ENCODE measurements around the gene ASTL. TPM values are rescaled to one million over a fixed set of nuclear protein-coding genes. Genes with fewer than 3 reads are reported as not detected.
"Not testable (repeated sequence)": the region's sequence is repeated elsewhere in the genome, so short reads cannot be mapped to it uniquely, and the experiment has no call there.

ASTL gene
- total RNA-seq, 1 donor from 2014 or later = 2.4 TPM

GRCh38 chr2:96093528-96093927 is 44.8 kb downstream of the ASTL start:
- intact Hi-C loops (cut with micrococcal nuclease) = no loop called here
- Mint-ChIP-seq H3K4me1 (no peaks in the 10 kb centered on the region), H3K9me3 (no peaks in the 10 kb centered on the region), H3K4me3 (no peak overlapping the region), H3K36me3 (ENCODE audit: low read depth) (no peaks in the 10 kb centered on the region), H3K27me3 (peaks cover 13% of the 10 kb centered on the region), H3K27ac (no peak overlapping the region)
- no peak for DNase-seq

GRCh38 chr2:96092951-96093350 is 45.4 kb downstream of the ASTL start:
- intact Hi-C loops (cut with micrococcal nuclease) = no loop called here
- DNase-seq = no peak
- no peak overlapping the region for H3K4me3 Mint-ChIP-seq
- no peaks in the 10 kb centered on the region for H3K9me3 Mint-ChIP-seq
- no peaks in the 10 kb centered on the region for H3K4me1 Mint-ChIP-seq
- H3K27ac Mint-ChIP-seq = no peak overlapping the region
- H3K36me3 Mint-ChIP-seq (ENCODE audit: low read depth) = no peaks in the 10 kb centered on the region
- H3K27me3 Mint-ChIP-seq = peaks cover 13% of the 10 kb centered on the region

- Mint-ChIP-seq H3K4me1 (no peaks in the 10 kb centered on the region), H3K36me3 (ENCODE audit: low read depth) (no peaks in the 10 kb centered on the region), H3K27me3 (peaks cover 13% of the 10 kb centered on the region), H3K9me3 (no peaks in the 10 kb centered on the region), H3K27ac (no peak overlapping the region), H3K4me3 (no peak overlapping the region)
- DNase-seq = no peak
- intact Hi-C loops (cut with micrococcal nuclease) = no loop called here
Measured at GRCh38 chr2:96092573-96092877, 45.8 kb downstream of the ASTL start.

- intact Hi-C loops (cut with micrococcal nuclease) = no loop called here
- H3K36me3 Mint-ChIP-seq (ENCODE audit: low read depth) = no peaks in the 10 kb centered on the region
- H3K27me3 Mint-ChIP-seq = peaks cover 16% of the 10 kb centered on the region
- H3K4me3 Mint-ChIP-seq = no peak overlapping the region
- DNase-seq = no peak
- no peak overlapping the region for H3K27ac Mint-ChIP-seq
- H3K4me1 Mint-ChIP-seq = peaks cover 3% of the 10 kb centered on the region
- H3K9me3 Mint-ChIP-seq = no peaks in the 10 kb centered on the region
Measured at GRCh38 chr2:96091711-96092572, 46.4 kb downstream of the ASTL start.

- no peak for DNase-seq
- no peaks in the 10 kb centered on the region for H3K36me3 Mint-ChIP-seq (ENCODE audit: low read depth)
- no peak overlapping the region for H3K27ac Mint-ChIP-seq
- H3K27me3 Mint-ChIP-seq = peaks cover 14% of the 10 kb centered on the region
- intact Hi-C loops (cut with micrococcal nuclease) = no loop called here
- H3K4me1 Mint-ChIP-seq = peaks cover 3% of the 10 kb centered on the region
- no peaks in the 10 kb centered on the region for H3K9me3 Mint-ChIP-seq
- no peak overlapping the region for H3K4me3 Mint-ChIP-seq
Measured at GRCh38 chr2:96091141-96091710, 47.1 kb downstream of the ASTL start.

GRCh38 chr2:96090196-96090926 is 47.9 kb downstream of the ASTL start:
- Mint-ChIP-seq H3K27ac (no peak overlapping the region), H3K4me3 (no peak overlapping the region), H3K4me1 (peaks cover 3% of the 10 kb centered on the region), H3K27me3 (peaks cover 10% of the 10 kb centered on the region), H3K36me3 (ENCODE audit: low read depth) (no peaks in the 10 kb centered on the region), H3K9me3 (no peaks in the 10 kb centered on the region)
- no peak for DNase-seq
- intact Hi-C loops (cut with micrococcal nuclease) = no loop called here

- intact Hi-C loops (cut with micrococcal nuclease) = no loop called here
- H3K4me1 Mint-ChIP-seq = peaks cover 3% of the 10 kb centered on the region
- peaks cover 7% of the 10 kb centered on the region for H3K27me3 Mint-ChIP-seq
- H3K4me3 Mint-ChIP-seq = no peak overlapping the region
- no peaks in the 10 kb centered on the region for H3K36me3 Mint-ChIP-seq (ENCODE audit: low read depth)
- DNase-seq = no peak
- H3K27ac Mint-ChIP-seq = no peak overlapping the region
- no peaks in the 10 kb centered on the region for H3K9me3 Mint-ChIP-seq
Measured at GRCh38 chr2:96089356-96090195, 48.7 kb downstream of the ASTL start.

GRCh38 chr2:96088340-96089335 is 49.7 kb downstream of the ASTL start:
- H3K9me3 Mint-ChIP-seq = no peaks in the 10 kb centered on the region
- H3K4me3 Mint-ChIP-seq = no peak overlapping the region
- intact Hi-C loops (cut with micrococcal nuclease) = no loop called here
- no peak overlapping the region for H3K27ac Mint-ChIP-seq
- no peaks in the 10 kb centered on the region for H3K36me3 Mint-ChIP-seq (ENCODE audit: low read depth)
- H3K27me3 Mint-ChIP-seq = peaks cover 4% of the 10 kb centered on the region
- peaks cover 3% of the 10 kb centered on the region for H3K4me1 Mint-ChIP-seq
- no peak for DNase-seq

- intact Hi-C loops (cut with micrococcal nuclease) = no loop called here
- H3K36me3 Mint-ChIP-seq (ENCODE audit: low read depth) = no peaks in the 10 kb centered on the region
- no peak overlapping the region for H3K4me3 Mint-ChIP-seq
- H3K4me1 Mint-ChIP-seq = peaks cover 3% of the 10 kb centered on the region
- no peak for DNase-seq
- no peaks in the 10 kb centered on the region for H3K9me3 Mint-ChIP-seq
- H3K27ac Mint-ChIP-seq = no peak overlapping the region
- H3K27me3 Mint-ChIP-seq = peaks cover 4% of the 10 kb centered on the region
Measured at GRCh38 chr2:96087130-96087529, 51.2 kb downstream of the ASTL start.

- intact Hi-C loops (cut with micrococcal nuclease) = no loop called here
- Mint-ChIP-seq H3K4me1 (peaks cover 3% of the 10 kb centered on the region), H3K4me3 (no peak overlapping the region), H3K9me3 (no peaks in the 10 kb centered on the region), H3K36me3 (ENCODE audit: low read depth) (no peaks in the 10 kb centered on the region), H3K27me3 (peaks cover 10% of the 10 kb centered on the region), H3K27ac (no peak overlapping the region)
- DNase-seq = no peak
Measured at GRCh38 chr2:96085541-96086355, 52.6 kb downstream of the ASTL start.

GRCh38 chr2:96084858-96085518 is 53.3 kb downstream of the ASTL start:
- H3K9me3 Mint-ChIP-seq; H3K27ac Mint-ChIP-seq; H3K36me3 Mint-ChIP-seq (ENCODE audit: low read depth); DNase-seq; H3K4me3 Mint-ChIP-seq; H3K4me1 Mint-ChIP-seq; intact Hi-C loops (cut with micrococcal nuclease): not testable (repeated sequence)
- H3K27me3 Mint-ChIP-seq = peaks cover 17% of the 10 kb centered on the region

All from activated CD4-positive, alpha-beta T cell treated with anti-CD3 and anti-CD28 coated beads, Interleukin-2, amount 10 ng/mL, durations not matched to agents 24 days and 14 days (primary cell).